C4-2B (cell line): Measurements from ENCODE around the gene SPHK2.
"Not testable (repeated sequence)": the region's sequence is repeated elsewhere in the genome, so short reads cannot be mapped to it uniquely, and the experiment has no call there.

ENCODE experiments used
- ZFX ChIP-seq: fragments of 450-650 bp; IDR thresholded peaks from 2 replicates; pipeline ENCODE4 v1.6.1; 2017
- TF ChIP-seq, protein P1 (sequence below): fragments of 450-650 bp; conservative IDR thresholded peaks from 2 replicates; pipeline ENCODE4 v1.5.1; 2017; ENCODE audit warnings: mild to moderate bottlenecking

DNA sequence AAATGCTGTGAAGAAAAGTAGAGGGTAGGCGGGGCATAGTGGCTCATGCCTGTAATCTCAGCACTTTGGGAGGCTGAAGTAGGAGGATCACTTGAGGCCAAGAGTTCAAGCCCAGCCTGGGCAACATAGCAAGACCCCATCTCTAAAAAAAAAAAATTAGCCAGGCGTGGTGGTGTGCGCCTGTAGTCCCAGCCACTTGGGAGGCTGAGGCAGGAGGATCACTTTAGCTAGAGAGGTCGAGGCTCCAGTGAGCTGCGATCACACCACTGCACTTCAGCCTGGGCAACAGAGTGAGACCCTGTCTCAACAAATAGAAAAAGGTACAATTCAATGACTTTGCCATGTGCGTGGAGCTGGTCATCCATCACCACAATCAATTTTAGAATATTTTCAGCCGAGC, 41.4 kb upstream of the SPHK2 start:
- TF ChIP-seq, protein P1, sequence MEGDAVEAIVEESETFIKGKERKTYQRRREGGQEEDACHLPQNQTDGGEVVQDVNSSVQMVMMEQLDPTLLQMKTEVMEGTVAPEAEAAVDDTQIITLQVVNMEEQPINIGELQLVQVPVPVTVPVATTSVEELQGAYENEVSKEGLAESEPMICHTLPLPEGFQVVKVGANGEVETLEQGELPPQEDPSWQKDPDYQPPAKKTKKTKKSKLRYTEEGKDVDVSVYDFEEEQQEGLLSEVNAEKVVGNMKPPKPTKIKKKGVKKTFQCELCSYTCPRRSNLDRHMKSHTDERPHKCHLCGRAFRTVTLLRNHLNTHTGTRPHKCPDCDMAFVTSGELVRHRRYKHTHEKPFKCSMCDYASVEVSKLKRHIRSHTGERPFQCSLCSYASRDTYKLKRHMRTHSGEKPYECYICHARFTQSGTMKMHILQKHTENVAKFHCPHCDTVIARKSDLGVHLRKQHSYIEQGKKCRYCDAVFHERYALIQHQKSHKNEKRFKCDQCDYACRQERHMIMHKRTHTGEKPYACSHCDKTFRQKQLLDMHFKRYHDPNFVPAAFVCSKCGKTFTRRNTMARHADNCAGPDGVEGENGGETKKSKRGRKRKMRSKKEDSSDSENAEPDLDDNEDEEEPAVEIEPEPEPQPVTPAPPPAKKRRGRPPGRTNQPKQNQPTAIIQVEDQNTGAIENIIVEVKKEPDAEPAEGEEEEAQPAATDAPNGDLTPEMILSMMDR, result not testable (repeated sequence)
- not testable (repeated sequence) for TF ChIP-seq ZFX
